ENCODE data around the gene ACYP2.
"Not testable (repeated sequence)": the region's sequence is repeated elsewhere in the genome, so short reads cannot be mapped to it uniquely, and the experiment has no call there.

ACYP2 gene

DNA sequence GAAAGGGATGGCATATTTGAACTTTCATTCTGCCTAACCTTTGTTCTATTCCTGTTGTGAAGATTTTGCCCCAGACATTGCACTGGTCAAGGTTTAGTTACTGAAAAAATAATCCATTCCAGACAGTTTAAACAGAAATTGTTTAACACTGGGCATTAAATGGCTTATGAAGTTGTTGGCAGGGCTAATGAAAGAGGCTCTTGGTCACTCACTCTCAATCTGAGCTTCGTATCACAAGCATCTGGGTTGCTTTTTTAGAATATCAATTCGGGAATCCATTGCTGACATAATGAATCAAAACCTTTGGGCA, 8.0 kb upstream of the ACYP2 start:
- no peaks in the 10 kb centered on the region for H3K9me3 ChIP-seq (ENCODE audit: insufficient read depth, low read length)
- TF ChIP-seq EZH2phosphoT487 (conservative IDR thresholded peaks at IDR 0.05; ENCODE audit: low read length), result no peak
- TF ChIP-seq, protein P1, sequence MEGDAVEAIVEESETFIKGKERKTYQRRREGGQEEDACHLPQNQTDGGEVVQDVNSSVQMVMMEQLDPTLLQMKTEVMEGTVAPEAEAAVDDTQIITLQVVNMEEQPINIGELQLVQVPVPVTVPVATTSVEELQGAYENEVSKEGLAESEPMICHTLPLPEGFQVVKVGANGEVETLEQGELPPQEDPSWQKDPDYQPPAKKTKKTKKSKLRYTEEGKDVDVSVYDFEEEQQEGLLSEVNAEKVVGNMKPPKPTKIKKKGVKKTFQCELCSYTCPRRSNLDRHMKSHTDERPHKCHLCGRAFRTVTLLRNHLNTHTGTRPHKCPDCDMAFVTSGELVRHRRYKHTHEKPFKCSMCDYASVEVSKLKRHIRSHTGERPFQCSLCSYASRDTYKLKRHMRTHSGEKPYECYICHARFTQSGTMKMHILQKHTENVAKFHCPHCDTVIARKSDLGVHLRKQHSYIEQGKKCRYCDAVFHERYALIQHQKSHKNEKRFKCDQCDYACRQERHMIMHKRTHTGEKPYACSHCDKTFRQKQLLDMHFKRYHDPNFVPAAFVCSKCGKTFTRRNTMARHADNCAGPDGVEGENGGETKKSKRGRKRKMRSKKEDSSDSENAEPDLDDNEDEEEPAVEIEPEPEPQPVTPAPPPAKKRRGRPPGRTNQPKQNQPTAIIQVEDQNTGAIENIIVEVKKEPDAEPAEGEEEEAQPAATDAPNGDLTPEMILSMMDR (IDR thresholded peaks at IDR 0.05; ENCODE audit: insufficient read depth, low read length, poor library complexity, severe bottlenecking), result no peak
- no peaks in the 10 kb centered on the region for H3K9me2 ChIP-seq (replicated peaks; ENCODE audit: insufficient read depth, low read length)
- H3K9ac ChIP-seq (ENCODE audit: low read length), result peak overlapping the region; percentile 55
- H4K20me1 ChIP-seq (ENCODE audit: low read depth, low read length), result no peaks in the 10 kb centered on the region
- peak overlapping the region; percentile 65 for H2AFZ ChIP-seq (ENCODE audit: low read depth, low read length, severe bottlenecking)
- peak overlapping the region; percentile 99 for H3K4me2 ChIP-seq (ENCODE audit: low read depth, low read length, poor library complexity, severe bottlenecking)
- no peak overlapping the region for H3K4me3 ChIP-seq (ENCODE audit: insufficient read depth, low read length, poor library complexity, severe bottlenecking)
- H3K27ac ChIP-seq (ENCODE audit: low read depth, low read length), result peak overlapping the region; percentile 99
- no peaks in the 10 kb centered on the region for H3K79me2 ChIP-seq (ENCODE audit: insufficient read depth, low read length)
- H3F3A ChIP-seq (ENCODE audit: insufficient read depth), result peaks cover 25% of the 10 kb centered on the region
- no peaks in the 10 kb centered on the region for H3K27me3 ChIP-seq (ENCODE audit: low read length)
- H3K36me3 ChIP-seq (ENCODE audit: low read length), result no peaks in the 10 kb centered on the region

DNA sequence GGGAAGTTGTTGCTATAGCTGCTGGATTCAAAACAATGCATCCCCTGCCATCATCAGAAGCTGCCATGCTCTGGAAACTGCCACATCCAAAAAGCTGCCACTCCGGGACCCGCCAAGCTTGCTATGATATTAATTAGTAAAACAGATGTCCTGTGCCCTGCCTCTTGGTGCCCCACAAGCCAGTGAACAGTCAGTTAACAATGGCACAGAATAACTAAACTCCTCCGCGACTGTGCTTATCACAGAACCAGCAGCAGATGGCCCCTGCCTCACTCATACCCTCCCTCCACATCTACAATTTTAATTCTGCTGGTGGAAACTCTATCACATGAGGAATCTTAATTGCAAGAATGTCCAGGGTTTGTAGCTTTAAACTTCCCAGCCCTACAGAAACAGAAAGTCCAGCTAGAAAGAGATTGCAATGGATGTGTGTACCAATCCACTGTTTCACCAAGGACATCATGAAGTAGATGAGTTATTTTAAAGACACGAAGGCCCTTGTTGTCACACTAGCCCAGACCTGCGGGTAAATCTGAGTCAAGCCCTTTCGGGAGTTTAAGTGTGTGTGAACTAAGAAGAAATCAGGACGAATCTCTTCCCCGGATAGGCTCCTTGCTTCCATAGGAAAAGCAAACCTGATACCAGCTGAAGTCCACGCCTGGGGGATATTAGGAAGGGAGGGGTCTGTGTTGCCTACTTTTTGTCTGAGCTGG, 7.4 kb upstream of the ACYP2 start:
- Histone ChIP-seq H3K79me2 (ENCODE audit: insufficient read depth, low read length) (no peaks in the 10 kb centered on the region), H3F3A (ENCODE audit: insufficient read depth) (peaks cover 22% of the 10 kb centered on the region), H3K27ac (ENCODE audit: low read depth, low read length) (peak overlapping the region; percentile 99; the same call in 1 of the 2 replicates), H4K20me1 (ENCODE audit: low read depth, low read length) (no peaks in the 10 kb centered on the region), H3K4me3 (ENCODE audit: insufficient read depth, low read length, poor library complexity, severe bottlenecking) (no peak overlapping the region), H3K4me2 (ENCODE audit: low read depth, low read length, poor library complexity, severe bottlenecking) (no peak overlapping the region), H2AFZ (ENCODE audit: low read depth, low read length, severe bottlenecking) (peak overlapping the region; percentile 65), H3K9me2 (replicated peaks; ENCODE audit: insufficient read depth, low read length) (no peaks in the 10 kb centered on the region), H3K36me3 (ENCODE audit: low read length) (no peaks in the 10 kb centered on the region), H3K27me3 (ENCODE audit: low read length) (no peaks in the 10 kb centered on the region), H3K9ac (ENCODE audit: low read length) (peak overlapping the region; percentile 55), H3K9me3 (ENCODE audit: insufficient read depth, low read length) (no peaks in the 10 kb centered on the region)
- no peak for TF ChIP-seq EZH2phosphoT487 (conservative IDR thresholded peaks at IDR 0.05; ENCODE audit: low read length)

DNA sequence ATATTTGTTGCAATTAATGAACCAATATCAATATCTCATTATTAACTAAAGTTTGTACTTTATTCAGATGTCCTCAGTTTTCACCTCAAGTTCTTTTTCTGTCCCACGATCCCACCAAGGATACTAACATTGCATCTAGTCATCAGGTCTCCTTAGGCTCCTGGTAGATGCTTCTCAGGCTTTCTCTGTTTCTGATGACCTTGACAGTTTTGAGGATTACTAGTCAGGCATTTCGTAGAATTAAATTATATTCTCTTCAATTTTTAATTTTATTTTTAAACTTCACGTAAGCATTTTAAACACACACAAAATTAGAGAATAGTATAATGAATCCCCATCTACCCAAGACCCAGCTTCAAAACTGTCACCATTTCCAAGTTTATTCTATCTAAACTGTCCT, 5.6 kb upstream of the ACYP2 start:
- H3K27me3 ChIP-seq (ENCODE audit: low read length), result no peaks in the 10 kb centered on the region
- no peak overlapping the region for H3K27ac ChIP-seq (ENCODE audit: low read depth, low read length)
- no peak overlapping the region for H3K4me2 ChIP-seq (ENCODE audit: low read depth, low read length, poor library complexity, severe bottlenecking)
- no peaks in the 10 kb centered on the region for H3K9me3 ChIP-seq (ENCODE audit: insufficient read depth, low read length)
- H3K4me3 ChIP-seq (ENCODE audit: insufficient read depth, low read length, poor library complexity, severe bottlenecking), result no peak overlapping the region
- H3K9ac ChIP-seq (ENCODE audit: low read length), result no peak overlapping the region
- peaks cover 8% of the 10 kb centered on the region; the same call in 1 of the 2 replicates for H3F3A ChIP-seq (ENCODE audit: insufficient read depth)
- no peaks in the 10 kb centered on the region for H4K20me1 ChIP-seq (ENCODE audit: low read depth, low read length)
- no peak overlapping the region for H2AFZ ChIP-seq (ENCODE audit: low read depth, low read length, severe bottlenecking)
- H3K79me2 ChIP-seq (ENCODE audit: insufficient read depth, low read length), result no peaks in the 10 kb centered on the region
- H3K9me2 ChIP-seq (replicated peaks; ENCODE audit: insufficient read depth, low read length), result no peaks in the 10 kb centered on the region
- H3K36me3 ChIP-seq (ENCODE audit: low read length), result no peaks in the 10 kb centered on the region
- TF ChIP-seq, protein P1 (IDR thresholded peaks at IDR 0.05; ENCODE audit: insufficient read depth, low read length, poor library complexity, severe bottlenecking), result no peak
- no peak for TF ChIP-seq EZH2phosphoT487 (conservative IDR thresholded peaks at IDR 0.05; ENCODE audit: low read length)

DNA sequence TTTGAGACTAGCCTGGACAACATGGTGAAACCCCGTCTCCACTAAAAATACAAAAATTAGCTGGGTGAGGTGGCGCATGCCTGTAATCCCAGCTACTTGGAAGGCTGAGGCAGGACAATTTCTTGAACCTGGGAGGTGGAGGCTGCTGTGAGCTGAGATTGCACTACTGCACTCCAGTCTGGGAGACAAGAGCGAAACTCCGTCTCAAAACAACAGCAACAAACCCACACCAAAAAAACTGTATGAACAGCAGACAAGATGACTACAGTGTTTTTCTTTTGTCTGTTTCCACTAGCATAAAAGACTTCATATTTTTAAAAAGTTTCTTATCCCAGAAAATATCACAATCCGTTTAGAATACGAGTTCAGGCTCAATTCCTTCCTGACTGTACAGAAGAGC, 936 bp upstream of the ACYP2 start:
- not testable (repeated sequence) for H3K27me3 ChIP-seq (ENCODE audit: low read length); H4K20me1 ChIP-seq (ENCODE audit: low read depth, low read length); H2AFZ ChIP-seq (ENCODE audit: low read depth, low read length, severe bottlenecking); H3K9me2 ChIP-seq (replicated peaks; ENCODE audit: insufficient read depth, low read length); H3F3A ChIP-seq (ENCODE audit: insufficient read depth); H3K9me3 ChIP-seq (ENCODE audit: insufficient read depth, low read length); H3K79me2 ChIP-seq (ENCODE audit: insufficient read depth, low read length)
- Histone ChIP-seq H3K36me3 (ENCODE audit: low read length) (peaks cover 14% of the 10 kb centered on the region; the same call in 1 of the 2 replicates), H3K4me2 (ENCODE audit: low read depth, low read length, poor library complexity, severe bottlenecking) (peak overlapping the region; percentile 85), H3K9ac (ENCODE audit: low read length) (peak overlapping the region; percentile 95), H3K4me3 (ENCODE audit: insufficient read depth, low read length, poor library complexity, severe bottlenecking) (peak overlapping the region; percentile 76), H3K27ac (ENCODE audit: low read depth, low read length) (peak overlapping the region; percentile 85)
